HEK293T (cell line): ENCODE data around the gene SLC66A2.

ENCODE experiments used
- CTCF ChIA-PET: fragments of 350-600 bp; formaldehyde crosslinking; extraction: SDS; loops from one replicate; lab custom pipeline; 2021; ENCODE audit warnings: antibody characterized with exemption, inconsistent platforms; lab: Yijun Ruan, JAX
- POLR2A ChIA-PET: fragments of 350-600 bp; formaldehyde crosslinking; extraction: SDS; loops from one replicate; lab custom pipeline; 2020; ENCODE audit warnings: antibody characterized with exemption, inconsistent platforms; lab: Yijun Ruan, JAX
- DNase-seq: peaks from one replicate; pipeline ENCODE4 v3.0.0; 2012; ENCODE audit warnings: mixed read lengths; ENCODE audit errors: extremely low spot score
- ARNT ChIP-seq: fragments of 450-650 bp; IDR thresholded peaks from 2 replicates; pipeline ENCODE4 v1.6.1; 2017; ENCODE audit warnings: mild to moderate bottlenecking
- BHLHE40 ChIP-seq: fragments of 450-650 bp; IDR thresholded peaks from 2 replicates; pipeline ENCODE4 v1.6.1; 2016; ENCODE audit warnings: mild to moderate bottlenecking, moderate library complexity, borderline replicate concordance
- CTBP1 ChIP-seq: fragments of 450-650 bp; IDR thresholded peaks from 2 replicates; pipeline ENCODE4 v1.6.1; 2016; ENCODE audit warnings: borderline replicate concordance
- ELF4 ChIP-seq: fragments of 450-650 bp; IDR thresholded peaks from 2 replicates; pipeline ENCODE4 v1.6.1; 2017; ENCODE audit warnings: antibody characterized with exemption
- FOXA1 ChIP-seq: fragments of 450-650 bp; IDR thresholded peaks from 2 replicates; pipeline ENCODE4 v1.6.1; 2016; ENCODE audit warnings: mild to moderate bottlenecking
- FOXK2 ChIP-seq: fragments of 450-650 bp; IDR thresholded peaks from 2 replicates; pipeline ENCODE4 v1.6.1; 2016; ENCODE audit warnings: mild to moderate bottlenecking
- FOXM1 ChIP-seq: fragments of 450-650 bp; IDR thresholded peaks from 2 replicates; pipeline ENCODE4 v1.6.1; 2017; ENCODE audit warnings: mild to moderate bottlenecking, borderline replicate concordance
- HDGF ChIP-seq: fragments of 450-650 bp; IDR thresholded peaks from 2 replicates; pipeline ENCODE4 v1.6.1; 2017; ENCODE audit warnings: antibody characterized with exemption, borderline replicate concordance
- L3MBTL2 ChIP-seq: fragments of 450-650 bp; conservative IDR thresholded peaks from 2 replicates; pipeline ENCODE4 v1.6.1; 2016; ENCODE audit warnings: mild to moderate bottlenecking
- LEF1 ChIP-seq: fragments of 450-650 bp; IDR thresholded peaks from 2 replicates; pipeline ENCODE4 v1.6.1; 2017; ENCODE audit warnings: mild to moderate bottlenecking, borderline replicate concordance
- NFRKB ChIP-seq: fragments of 450-650 bp; IDR thresholded peaks from 2 replicates; pipeline ENCODE4 v1.6.1; 2016; ENCODE audit warnings: mild to moderate bottlenecking, moderate library complexity
- SP1 ChIP-seq: fragments of 450-650 bp; IDR thresholded peaks from 2 replicates; pipeline ENCODE4 v1.6.1; 2017
- SUZ12 ChIP-seq: fragments of 450-650 bp; IDR thresholded peaks from 2 replicates; pipeline ENCODE4 v1.6.1; 2016; ENCODE audit warnings: mild to moderate bottlenecking
- TARDBP ChIP-seq: fragments of 450-650 bp; IDR thresholded peaks from 2 replicates; pipeline ENCODE4 v1.6.1; 2016
- ZNF384 ChIP-seq: fragments of 450-650 bp; IDR thresholded peaks from 2 replicates; pipeline ENCODE4 v1.6.1; 2016
- TF ChIP-seq, protein P1 (sequence below): fragments of 450-650 bp; IDR thresholded peaks from 2 replicates; pipeline ENCODE4 v1.6.1; 2016

The SLC66A2 gene

DNA sequence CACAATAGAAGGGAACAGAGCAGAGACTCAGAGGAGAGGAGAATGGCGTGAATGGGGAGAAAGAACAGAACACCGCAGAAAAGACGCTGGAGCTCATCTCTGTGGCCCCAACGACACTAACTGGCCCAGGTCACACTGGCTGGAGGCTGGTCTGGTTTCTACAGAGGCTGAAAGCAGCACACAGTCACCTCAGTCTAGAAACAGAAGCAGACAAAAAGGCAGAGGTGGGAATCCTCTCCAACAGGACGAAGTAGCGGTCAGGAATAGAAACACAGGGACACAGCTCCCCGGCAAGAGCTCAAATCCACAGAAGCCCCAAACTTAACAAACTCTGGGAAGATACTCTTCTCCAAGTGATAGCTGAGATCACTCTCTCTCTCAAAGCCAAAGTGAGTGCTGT, 9.2 kb downstream of the SLC66A2 start:
- DNase-seq: no peak
- CTCF ChIA-PET: no interaction called here
- TF ChIP-seq ARNT (no peak), TARDBP (no peak), CTBP1 (no peak), FOXA1 (no peak), BHLHE40 (no peak), NFRKB (no peak), SUZ12 (no peak), L3MBTL2 (no peak), FOXM1 (no peak), LEF1 (no peak), FOXK2 (no peak), ELF4 (no peak), SP1 (no peak), HDGF (no peak), ZNF384 (no peak)
- TF ChIP-seq, protein P1, sequence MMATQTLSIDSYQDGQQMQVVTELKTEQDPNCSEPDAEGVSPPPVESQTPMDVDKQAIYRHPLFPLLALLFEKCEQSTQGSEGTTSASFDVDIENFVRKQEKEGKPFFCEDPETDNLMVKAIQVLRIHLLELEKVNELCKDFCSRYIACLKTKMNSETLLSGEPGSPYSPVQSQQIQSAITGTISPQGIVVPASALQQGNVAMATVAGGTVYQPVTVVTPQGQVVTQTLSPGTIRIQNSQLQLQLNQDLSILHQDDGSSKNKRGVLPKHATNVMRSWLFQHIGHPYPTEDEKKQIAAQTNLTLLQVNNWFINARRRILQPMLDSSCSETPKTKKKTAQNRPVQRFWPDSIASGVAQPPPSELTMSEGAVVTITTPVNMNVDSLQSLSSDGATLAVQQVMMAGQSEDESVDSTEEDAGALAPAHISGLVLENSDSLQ: no peak
- POLR2A ChIA-PET: interaction anchor here (1.7 kb wide), 1 partner anchor 8 kb away, joined by 3 read pairs; no protein-coding TSS in a partner anchor

DNA sequence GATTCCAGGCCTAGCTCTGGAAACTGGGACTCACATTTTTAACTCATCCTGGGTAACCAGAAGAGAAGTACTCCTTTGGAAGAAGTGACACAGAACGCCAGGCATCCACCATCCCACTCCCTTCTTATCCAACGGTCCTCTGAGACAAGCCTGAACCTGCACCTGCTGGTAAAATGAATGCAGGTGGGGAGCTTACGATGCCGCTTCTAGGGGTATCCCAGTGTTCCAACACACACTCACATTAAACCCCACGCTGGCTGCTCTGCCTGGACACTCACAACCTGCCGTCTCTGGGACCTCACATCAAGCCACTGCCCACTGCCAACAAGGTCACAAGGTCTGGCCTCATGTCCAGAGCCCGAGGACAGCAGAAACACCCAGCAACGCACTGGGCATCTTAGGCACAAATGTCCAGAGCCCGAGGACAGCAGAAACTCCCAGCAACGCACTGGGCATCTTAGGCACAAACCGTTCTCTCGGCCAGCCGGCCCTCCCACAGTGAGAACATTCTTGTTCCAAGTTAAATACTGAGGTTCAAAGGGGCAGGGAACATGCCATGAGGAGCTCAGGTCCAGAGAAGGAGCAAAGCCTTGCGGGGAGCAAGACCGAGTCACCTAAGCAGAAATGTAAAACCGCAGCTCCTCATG, 9.9 kb downstream of the SLC66A2 start:
- ChIA-PET CTCF (no interaction called here), POLR2A (interaction anchor here (1.7 kb wide), 1 partner anchor 9 kb away, joined by 3 read pairs; no protein-coding TSS in a partner anchor)
- no peak for DNase-seq
- TF ChIP-seq, protein P1: no peak
- TF ChIP-seq SUZ12 (no peak), TARDBP (no peak), FOXK2 (no peak)

DNA sequence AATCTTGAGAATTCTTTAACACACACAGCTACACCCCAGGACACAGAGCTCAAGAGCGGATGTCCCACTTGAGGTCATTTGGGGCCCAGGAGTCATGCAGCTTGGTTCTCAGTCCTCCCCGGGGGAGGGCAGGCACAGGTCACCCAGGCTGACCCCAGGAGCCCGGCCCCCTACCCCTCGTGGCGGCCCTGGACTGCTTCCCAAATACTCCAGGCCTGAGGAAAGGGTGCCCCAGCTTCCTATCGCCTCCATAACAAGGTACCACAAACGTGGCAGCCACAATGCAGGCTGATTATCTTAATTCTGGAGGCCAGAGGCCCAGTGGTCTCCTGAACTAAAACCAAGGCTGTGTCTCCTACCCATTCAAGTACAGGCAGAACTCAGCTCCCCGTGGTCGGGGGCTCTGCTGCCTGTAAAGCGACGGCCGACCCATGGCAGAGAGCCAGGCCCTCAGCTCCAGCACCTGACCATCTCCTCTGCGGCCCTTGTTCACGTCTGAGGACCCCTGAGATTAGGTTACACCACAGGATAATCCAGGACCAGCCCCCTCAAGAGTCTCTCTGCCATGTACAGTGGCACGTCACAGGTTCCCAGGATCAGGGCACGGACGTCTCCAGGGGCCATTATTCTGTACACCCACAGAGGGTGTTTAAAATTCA, 10.5 kb downstream of the SLC66A2 start:
- ChIA-PET POLR2A (no interaction called here), CTCF (no interaction called here)
- no peak for DNase-seq
- TF ChIP-seq NFRKB (no peak), HDGF (no peak), ARNT (no peak), L3MBTL2 (no peak), LEF1 (no peak), SUZ12 (no peak), TARDBP (no peak), CTBP1 (no peak)
- TF ChIP-seq, protein P1: no peak

DNA sequence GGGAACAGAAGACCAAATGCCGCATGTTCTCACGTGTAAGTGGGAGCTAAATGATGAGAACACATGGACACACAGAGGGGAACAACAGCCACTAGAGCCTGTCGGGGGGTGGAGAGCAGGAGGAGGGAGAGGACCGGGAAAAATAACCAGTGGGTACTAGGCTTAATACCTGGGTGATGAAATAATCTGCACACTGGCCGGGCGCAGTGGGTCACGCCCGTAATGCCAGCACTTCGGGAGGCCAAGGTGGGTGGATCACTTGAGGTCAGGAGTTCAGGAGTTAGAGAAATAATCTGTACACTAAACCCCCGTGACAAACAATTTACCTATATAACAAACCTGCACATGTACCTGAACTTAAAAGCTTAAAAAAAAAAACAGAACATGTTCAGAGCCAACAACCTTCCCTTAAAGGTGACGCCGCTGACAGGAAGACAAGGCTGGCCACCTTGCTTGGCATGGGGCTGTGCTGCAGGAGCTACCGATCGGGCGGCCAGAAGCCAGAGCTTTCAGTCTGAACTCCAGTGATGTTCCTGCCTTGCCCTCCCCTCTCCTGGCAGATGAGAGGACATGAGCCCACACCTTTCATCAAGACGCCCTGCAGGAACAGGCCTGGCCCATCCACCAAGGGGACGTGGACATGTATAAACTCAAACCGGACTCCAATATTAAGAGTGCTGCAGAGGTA, 11.2 kb downstream of the SLC66A2 start:
- TF ChIP-seq SUZ12: no peak
- no peak for TF ChIP-seq FOXK2
- no peak for TF ChIP-seq FOXM1
- TF ChIP-seq ZNF384: no peak
- TF ChIP-seq BHLHE40: no peak
- no peak for TF ChIP-seq NFRKB
- TF ChIP-seq LEF1: no peak
- TF ChIP-seq FOXA1: no peak
- no peak for TF ChIP-seq TARDBP
- no peak for TF ChIP-seq CTBP1
- no peak for TF ChIP-seq L3MBTL2
- TF ChIP-seq HDGF: no peak
- no peak for TF ChIP-seq ARNT
- TF ChIP-seq, protein P1: no peak
- TF ChIP-seq SP1: no peak
- no peak for TF ChIP-seq ELF4
- CTCF ChIA-PET: no interaction called here
- DNase-seq: no peak
- POLR2A ChIA-PET: no interaction called here

DNA sequence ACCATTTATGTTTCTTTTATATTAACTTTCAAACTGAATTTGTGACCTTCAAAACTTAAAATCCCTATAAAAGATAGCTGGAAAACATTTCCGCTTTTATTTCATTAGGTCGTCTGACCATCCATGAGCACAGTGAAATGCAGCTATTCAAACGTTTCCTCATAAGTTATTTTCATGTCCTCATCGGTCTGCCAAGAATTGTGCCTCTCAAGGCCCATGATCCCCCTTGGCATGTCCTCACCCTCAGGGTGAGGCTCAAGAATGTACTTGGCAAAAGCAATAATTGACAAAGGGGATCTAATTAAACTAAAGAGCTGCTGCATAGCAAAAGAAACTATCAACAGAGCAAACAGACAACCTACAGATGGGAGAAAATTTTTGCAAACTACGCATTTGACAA, 12.4 kb downstream of the SLC66A2 start:
- CTCF ChIA-PET: no interaction called here
- POLR2A ChIA-PET: no interaction called here
- TF ChIP-seq NFRKB: no peak
- DNase-seq: no peak
